OCI-M2 (cell line): ENCODE results near the gene CABYR.
"Not testable (repeated sequence)": the region's sequence is repeated elsewhere in the genome, so short reads cannot be mapped to it uniquely, and the experiment has no call there.

Experiments used
- DNase-seq: peaks from one replicate; lab custom pipeline; 2025; ENCODE audit not compliant: unreplicated experiment; lab: John Stamatoyannopoulos, UW

The CABYR gene

DNA sequence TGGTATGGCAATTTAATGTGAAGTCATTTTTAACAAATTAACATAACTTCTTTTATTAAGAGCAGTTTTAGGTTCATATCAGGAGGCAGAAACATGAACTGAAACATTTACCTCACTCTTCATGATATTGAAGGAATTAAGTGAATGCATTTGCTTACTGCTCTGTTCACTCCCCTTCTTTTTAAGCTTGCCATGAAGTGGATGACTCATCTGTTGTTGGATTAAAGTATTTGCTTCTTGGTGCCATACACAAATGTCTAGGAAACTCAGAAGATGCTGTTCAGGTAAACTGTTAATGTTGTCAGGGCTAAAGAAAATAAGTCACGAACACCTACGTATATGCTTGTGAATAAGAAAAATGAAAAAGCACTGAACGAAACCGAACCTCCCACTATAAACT is 10.2 kb upstream of the CABYR start:
- no peak for DNase-seq

DNA sequence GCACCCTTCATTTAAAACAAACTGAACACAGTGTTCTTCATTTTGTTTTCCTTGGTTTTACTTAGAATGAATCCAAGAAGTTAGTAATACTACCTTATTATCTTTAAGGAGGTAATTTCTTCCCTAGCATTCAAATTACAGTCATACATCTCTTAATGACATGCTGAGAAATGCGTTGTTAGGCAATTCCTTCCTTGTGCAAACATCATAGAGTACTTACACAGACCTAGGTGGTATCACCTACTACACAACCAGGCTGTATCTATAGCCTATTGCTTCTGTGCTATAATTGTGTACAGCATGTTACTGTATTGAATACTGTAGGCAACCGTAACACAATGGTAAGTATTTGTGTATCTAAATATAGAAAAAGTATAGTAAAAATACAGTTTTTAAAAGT is 8.4 kb upstream of the CABYR start:
- DNase-seq, result no peak

- no peak for DNase-seq
Measured at GRCh38 chr18:24136967-24137373, 1.9 kb upstream of the CABYR start.

GRCh38 chr18:24138409-24138788 is 463 bp upstream of the CABYR start:
- DNase-seq, result no peak

GRCh38 chr18:24140697-24141096 is 1.8 kb downstream of the CABYR start:
- DNase-seq, result no peak

GRCh38 chr18:24142376-24142775 is 3.5 kb downstream of the CABYR start:
- DNase-seq, result no peak

- not testable (repeated sequence) for DNase-seq
Measured at GRCh38 chr18:24149591-24149990, 10.7 kb downstream of the CABYR start.

- no peak for DNase-seq
Measured at GRCh38 chr18:24153397-24153796, 14.5 kb downstream of the CABYR start.

GRCh38 chr18:24157855-24158254 is 19.0 kb downstream of the CABYR start:
- DNase-seq, result no peak

GRCh38 chr18:24160086-24160485 is 21.2 kb downstream of the CABYR start:
- no peak for DNase-seq

- no peak for DNase-seq
Measured at GRCh38 chr18:24161304-24161703, 22.4 kb downstream of the CABYR start.

DNA sequence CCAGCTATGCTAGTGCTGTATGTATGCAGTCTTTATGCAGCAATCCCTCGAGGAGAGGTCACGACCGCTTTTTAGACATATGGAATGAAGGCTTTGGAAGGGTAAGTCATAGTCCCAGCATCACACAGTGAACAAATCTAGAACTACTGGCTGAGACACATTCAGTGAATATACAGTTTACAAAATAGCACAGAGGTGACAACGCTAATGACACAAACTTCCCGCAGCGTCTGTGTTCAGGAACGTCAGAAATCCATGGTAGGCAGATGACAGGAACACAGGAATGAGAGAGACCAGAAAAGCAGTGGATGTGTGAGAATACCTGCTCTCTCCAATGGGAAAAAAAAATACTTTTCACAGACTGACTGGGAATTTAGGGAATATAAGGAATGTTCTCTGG is 29.6 kb downstream of the CABYR start:
- no peak for DNase-seq

DNA sequence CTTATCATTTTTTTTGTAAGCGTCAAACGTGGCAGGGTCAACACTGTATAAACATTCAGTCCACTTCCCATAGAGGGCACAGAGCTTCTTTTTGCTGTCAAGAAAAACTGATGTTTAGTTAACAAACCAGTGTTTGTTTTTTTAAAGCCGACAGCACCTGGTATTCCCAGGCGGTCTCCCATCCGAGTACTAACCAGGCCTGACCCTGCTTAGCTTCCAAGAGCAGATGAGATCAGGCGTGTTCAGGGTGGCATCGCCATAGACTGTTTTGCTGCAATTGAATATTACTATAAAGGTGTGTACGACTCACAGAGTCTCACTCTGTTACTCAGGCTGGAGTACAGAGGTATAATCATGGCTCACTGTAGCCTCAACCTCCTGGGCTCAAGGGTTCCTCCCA is 31.5 kb downstream of the CABYR start:
- no peak for DNase-seq

- no peak for DNase-seq
Measured at GRCh38 chr18:24173997-24174396, 35.1 kb downstream of the CABYR start.

GRCh38 chr18:24176727-24177416 is 38.0 kb downstream of the CABYR start:
- DNase-seq, result no peak

- no peak for DNase-seq
Measured at GRCh38 chr18:24177499-24178133, 38.8 kb downstream of the CABYR start.

GRCh38 chr18:24180048-24180447 is 41.2 kb downstream of the CABYR start:
- DNase-seq, result no peak

DNA sequence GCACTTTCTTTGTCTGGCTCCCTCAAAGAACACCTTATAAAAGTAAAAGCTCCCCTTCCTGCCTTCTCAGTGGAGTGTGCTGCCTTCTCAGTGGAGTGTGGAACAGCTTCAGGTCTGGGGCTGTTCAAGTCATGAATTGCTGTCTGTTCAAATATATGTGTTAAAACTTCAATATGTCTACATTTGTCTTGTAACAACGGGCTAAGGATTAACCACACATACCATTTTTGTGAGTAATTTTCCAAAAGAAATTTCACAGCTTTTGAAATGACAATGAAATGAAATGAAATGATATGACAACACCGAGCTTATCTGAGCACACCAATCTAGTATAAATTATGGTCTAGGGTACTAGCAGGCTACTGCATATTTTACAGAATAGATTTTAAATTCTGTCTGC is 42.9 kb downstream of the CABYR start:
- DNase-seq, result no peak

DNA sequence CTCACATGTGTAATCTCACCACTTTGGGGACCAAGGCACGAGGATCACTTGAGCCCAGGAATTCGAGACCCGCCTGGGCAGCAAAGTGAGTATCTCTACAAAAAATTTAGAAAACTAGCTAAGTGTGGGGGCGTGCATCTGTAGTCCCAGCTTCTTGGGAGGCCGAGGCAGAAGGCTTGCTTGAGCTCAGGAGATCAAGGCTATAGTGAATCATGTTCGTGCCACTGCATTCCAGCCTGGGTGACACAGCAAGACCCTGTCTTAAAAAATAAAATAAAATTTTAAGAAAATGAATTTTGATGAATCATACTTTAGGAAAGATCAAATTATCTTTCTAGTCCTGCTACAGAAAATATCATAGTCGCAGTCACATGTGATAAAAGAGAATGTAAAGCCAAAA is 46.9 kb downstream of the CABYR start:
- DNase-seq, result no peak

DNA sequence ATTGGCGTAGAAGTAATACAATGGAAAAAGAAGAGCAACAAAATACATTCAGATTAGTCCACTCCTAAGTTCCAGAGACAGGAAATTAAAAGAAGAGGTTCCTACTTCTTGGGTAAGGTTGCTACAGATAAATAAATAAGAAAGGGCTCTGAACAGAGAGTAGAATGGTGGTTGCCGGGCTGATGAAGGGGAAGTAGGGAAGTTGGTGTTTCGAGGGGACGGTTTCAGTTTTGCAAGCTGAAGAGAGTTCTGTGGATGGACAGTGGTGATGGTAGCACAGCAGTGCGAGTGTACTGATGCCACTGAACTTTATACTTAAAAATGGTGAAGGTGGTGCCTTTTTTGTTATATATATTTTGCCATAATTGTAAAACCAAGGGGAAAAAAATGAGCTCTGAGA is 48.2 kb downstream of the CABYR start:
- no peak for DNase-seq

- DNase-seq, result no peak
Measured at GRCh38 chr18:24187689-24188088, 48.8 kb downstream of the CABYR start.

- DNase-seq, result no peak
Measured at GRCh38 chr18:24188120-24188519, 49.3 kb downstream of the CABYR start.

GRCh38 chr18:24189007-24189528 is 50.2 kb downstream of the CABYR start:
- no peak for DNase-seq
